ENCODE measurements around the gene SENP7. TPM values are rescaled to one million over a fixed set of nuclear protein-coding genes. Genes with fewer than 3 reads are reported as not detected.
"Not testable (repeated sequence)": the region's sequence is repeated elsewhere in the genome, so short reads cannot be mapped to it uniquely, and the experiment has no call there.

SENP7 gene
- total and polyA plus RNA-seq, 2 experiments from 2014 or later: 5.0 to 9.0 TPM

DNA sequence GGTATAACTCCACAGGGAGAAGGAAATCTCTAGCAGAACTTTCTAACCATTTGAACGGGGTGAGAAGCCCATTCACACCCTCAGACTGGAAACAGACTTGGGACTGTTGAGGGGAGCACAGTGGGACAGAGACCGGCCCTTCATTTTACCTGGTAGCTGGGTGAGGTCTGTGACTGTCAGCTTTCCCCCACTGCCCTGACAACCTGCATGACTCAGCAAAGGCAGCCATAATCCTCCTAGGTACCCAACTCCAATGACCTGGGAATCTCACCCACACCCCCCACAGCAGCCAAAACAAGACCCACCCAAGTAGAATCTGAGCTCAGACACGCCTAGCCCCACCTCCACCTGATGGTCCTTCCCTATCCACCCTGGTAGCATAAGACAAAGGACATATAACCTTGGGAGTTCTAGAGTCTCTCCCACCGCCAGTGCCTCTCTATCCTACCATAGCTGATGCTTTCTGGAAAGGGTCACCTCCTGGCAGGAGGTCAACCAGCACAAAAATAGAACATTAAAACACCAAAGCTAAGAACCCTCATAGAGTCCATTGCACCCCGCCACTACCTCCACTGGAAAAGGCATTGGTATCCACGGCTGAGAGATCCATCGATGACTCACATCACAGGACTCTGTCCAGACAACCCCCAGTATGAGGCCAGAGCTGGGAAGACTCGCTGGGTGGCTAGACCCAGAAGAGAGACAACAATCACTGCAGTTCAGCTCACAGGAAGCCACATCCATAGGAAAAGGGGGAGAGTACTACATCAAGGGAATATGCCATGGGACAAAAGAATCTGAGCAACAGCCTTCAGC is 28.0 kb downstream of the SENP7 start (continued):
- TF ChIP-seq, protein P1, sequence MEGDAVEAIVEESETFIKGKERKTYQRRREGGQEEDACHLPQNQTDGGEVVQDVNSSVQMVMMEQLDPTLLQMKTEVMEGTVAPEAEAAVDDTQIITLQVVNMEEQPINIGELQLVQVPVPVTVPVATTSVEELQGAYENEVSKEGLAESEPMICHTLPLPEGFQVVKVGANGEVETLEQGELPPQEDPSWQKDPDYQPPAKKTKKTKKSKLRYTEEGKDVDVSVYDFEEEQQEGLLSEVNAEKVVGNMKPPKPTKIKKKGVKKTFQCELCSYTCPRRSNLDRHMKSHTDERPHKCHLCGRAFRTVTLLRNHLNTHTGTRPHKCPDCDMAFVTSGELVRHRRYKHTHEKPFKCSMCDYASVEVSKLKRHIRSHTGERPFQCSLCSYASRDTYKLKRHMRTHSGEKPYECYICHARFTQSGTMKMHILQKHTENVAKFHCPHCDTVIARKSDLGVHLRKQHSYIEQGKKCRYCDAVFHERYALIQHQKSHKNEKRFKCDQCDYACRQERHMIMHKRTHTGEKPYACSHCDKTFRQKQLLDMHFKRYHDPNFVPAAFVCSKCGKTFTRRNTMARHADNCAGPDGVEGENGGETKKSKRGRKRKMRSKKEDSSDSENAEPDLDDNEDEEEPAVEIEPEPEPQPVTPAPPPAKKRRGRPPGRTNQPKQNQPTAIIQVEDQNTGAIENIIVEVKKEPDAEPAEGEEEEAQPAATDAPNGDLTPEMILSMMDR (conservative IDR thresholded peaks at IDR 0.05; ENCODE audit: low read depth in 2 of 2): no peak
- TF ChIP-seq, protein P2, sequence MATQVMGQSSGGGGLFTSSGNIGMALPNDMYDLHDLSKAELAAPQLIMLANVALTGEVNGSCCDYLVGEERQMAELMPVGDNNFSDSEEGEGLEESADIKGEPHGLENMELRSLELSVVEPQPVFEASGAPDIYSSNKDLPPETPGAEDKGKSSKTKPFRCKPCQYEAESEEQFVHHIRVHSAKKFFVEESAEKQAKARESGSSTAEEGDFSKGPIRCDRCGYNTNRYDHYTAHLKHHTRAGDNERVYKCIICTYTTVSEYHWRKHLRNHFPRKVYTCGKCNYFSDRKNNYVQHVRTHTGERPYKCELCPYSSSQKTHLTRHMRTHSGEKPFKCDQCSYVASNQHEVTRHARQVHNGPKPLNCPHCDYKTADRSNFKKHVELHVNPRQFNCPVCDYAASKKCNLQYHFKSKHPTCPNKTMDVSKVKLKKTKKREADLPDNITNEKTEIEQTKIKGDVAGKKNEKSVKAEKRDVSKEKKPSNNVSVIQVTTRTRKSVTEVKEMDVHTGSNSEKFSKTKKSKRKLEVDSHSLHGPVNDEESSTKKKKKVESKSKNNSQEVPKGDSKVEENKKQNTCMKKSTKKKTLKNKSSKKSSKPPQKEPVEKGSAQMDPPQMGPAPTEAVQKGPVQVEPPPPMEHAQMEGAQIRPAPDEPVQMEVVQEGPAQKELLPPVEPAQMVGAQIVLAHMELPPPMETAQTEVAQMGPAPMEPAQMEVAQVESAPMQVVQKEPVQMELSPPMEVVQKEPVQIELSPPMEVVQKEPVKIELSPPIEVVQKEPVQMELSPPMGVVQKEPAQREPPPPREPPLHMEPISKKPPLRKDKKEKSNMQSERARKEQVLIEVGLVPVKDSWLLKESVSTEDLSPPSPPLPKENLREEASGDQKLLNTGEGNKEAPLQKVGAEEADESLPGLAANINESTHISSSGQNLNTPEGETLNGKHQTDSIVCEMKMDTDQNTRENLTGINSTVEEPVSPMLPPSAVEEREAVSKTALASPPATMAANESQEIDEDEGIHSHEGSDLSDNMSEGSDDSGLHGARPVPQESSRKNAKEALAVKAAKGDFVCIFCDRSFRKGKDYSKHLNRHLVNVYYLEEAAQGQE (IDR thresholded peaks at IDR 0.05; ENCODE audit: unreplicated experiment): no peak

DNA sequence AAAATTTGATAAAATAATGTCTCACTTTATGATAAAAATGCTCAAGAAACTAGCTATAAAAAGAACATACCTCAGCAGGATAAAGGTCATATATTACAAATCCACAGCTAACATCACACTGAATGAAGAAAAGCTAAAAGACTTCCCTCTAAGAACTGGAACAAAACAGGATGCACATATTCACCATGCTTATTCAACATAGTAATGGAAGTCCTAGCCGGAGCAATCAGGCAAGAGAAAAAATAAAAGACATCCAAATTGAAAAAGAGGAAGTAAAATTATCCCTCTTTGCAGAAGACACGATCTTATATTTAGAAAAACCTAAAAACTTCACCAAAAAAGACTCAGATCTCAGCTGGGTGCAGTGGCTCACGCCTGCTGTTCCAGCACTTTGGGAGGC is 34.0 kb downstream of the SENP7 start:
- DNase-seq (ENCODE audit: low spot score): no peak
- no peak overlapping the region for H3K4me3 ChIP-seq
- no peaks in the 10 kb centered on the region for H3F3A ChIP-seq (replicated peaks; ENCODE audit: low read depth)
- peaks cover 5% of the 10 kb centered on the region; the same call in 1 of the 2 replicates for H3K4me1 ChIP-seq (ENCODE audit: insufficient read depth)
- no peak overlapping the region for H3K4me2 ChIP-seq
- no peak for ATAC-seq
- H3K4me3 Mint-ChIP-seq: no peak overlapping the region
- peaks cover 3% of the 10 kb centered on the region for H3K27me3 Mint-ChIP-seq (ENCODE audit: insufficient read depth, low read depth, poor library complexity)
- no peaks in the 10 kb centered on the region for H3K27me3 ChIP-seq (ENCODE audit: insufficient read depth)
- H3K9me2 ChIP-seq (ENCODE audit: insufficient read depth): no peaks in the 10 kb centered on the region
- no peak overlapping the region for H3K27ac ChIP-seq (ENCODE audit: low read depth)
- H3K36me3 Mint-ChIP-seq (ENCODE audit: low read depth): 0 out of 3 replicates have a peak, but pooled peaks cover 3% of the 10 kb centered on the region
- H4K20me1 ChIP-seq (replicated peaks; ENCODE audit: insufficient read depth): no peaks in the 10 kb centered on the region
- no peak overlapping the region for H3K27ac Mint-ChIP-seq
- TF ChIP-seq, protein P3, sequence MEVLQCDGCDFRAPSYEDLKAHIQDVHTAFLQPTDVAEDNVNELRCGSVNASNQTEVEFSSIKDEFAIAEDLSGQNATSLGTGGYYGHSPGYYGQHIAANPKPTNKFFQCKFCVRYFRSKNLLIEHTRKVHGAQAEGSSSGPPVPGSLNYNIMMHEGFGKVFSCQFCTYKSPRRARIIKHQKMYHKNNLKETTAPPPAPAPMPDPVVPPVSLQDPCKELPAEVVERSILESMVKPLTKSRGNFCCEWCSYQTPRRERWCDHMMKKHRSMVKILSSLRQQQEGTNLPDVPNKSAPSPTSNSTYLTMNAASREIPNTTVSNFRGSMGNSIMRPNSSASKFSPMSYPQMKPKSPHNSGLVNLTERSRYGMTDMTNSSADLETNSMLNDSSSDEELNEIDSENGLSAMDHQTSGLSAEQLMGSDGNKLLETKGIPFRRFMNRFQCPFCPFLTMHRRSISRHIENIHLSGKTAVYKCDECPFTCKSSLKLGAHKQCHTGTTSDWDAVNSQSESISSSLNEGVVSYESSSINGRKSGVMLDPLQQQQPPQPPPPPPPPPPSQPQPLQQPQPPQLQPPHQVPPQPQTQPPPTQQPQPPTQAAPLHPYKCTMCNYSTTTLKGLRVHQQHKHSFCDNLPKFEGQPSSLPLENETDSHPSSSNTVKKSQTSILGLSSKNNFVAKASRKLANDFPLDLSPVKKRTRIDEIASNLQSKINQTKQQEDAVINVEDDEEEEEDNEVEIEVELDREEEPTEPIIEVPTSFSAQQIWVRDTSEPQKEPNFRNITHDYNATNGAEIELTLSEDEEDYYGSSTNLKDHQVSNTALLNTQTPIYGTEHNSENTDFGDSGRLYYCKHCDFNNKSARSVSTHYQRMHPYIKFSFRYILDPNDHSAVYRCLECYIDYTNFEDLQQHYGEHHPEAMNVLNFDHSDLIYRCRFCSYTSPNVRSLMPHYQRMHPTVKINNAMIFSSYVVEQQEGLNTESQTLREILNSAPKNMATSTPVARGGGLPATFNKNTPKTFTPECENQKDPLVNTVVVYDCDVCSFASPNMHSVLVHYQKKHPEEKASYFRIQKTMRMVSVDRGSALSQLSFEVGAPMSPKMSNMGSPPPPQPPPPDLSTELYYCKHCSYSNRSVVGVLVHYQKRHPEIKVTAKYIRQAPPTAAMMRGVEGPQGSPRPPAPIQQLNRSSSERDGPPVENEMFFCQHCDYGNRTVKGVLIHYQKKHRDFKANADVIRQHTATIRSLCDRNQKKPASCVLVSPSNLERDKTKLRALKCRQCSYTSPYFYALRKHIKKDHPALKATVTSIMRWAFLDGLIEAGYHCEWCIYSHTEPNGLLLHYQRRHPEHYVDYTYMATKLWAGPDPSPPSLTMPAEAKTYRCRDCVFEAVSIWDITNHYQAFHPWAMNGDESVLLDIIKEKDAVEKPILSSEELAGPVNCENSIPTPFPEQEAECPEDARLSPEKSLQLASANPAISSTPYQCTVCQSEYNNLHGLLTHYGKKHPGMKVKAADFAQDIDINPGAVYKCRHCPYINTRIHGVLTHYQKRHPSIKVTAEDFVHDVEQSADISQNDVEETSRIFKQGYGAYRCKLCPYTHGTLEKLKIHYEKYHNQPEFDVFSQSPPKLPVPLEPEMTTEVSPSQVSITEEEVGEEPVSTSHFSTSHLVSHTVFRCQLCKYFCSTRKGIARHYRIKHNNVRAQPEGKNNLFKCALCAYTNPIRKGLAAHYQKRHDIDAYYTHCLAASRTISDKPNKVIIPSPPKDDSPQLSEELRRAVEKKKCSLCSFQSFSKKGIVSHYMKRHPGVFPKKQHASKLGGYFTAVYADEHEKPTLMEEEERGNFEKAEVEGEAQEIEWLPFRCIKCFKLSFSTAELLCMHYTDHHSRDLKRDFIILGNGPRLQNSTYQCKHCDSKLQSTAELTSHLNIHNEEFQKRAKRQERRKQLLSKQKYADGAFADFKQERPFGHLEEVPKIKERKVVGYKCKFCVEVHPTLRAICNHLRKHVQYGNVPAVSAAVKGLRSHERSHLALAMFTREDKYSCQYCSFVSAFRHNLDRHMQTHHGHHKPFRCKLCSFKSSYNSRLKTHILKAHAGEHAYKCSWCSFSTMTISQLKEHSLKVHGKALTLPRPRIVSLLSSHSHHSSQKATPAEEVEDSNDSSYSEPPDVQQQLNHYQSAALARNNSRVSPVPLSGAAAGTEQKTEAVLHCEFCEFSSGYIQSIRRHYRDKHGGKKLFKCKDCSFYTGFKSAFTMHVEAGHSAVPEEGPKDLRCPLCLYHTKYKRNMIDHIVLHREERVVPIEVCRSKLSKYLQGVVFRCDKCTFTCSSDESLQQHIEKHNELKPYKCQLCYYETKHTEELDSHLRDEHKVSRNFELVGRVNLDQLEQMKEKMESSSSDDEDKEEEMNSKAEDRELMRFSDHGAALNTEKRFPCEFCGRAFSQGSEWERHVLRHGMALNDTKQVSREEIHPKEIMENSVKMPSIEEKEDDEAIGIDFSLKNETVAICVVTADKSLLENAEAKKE (CRISPR knock-in tag; IDR thresholded peaks at IDR 0.05): no peak
- TF ChIP-seq NANOG (IDR thresholded peaks at IDR 0.05; ENCODE audit: borderline replicate concordance): no peak
- H2AFZ ChIP-seq: no peak overlapping the region
- H3K9me3 Mint-ChIP-seq: peaks cover 4% of the 10 kb centered on the region; the same call in 2 of the 3 replicates
- H3K79me2 ChIP-seq (replicated peaks; ENCODE audit: insufficient read depth): no peaks in the 10 kb centered on the region
- H3K4me1 Mint-ChIP-seq: no peaks in the 10 kb centered on the region
- no peaks in the 10 kb centered on the region for H3K36me3 ChIP-seq (ENCODE audit: insufficient read depth)

DNA sequence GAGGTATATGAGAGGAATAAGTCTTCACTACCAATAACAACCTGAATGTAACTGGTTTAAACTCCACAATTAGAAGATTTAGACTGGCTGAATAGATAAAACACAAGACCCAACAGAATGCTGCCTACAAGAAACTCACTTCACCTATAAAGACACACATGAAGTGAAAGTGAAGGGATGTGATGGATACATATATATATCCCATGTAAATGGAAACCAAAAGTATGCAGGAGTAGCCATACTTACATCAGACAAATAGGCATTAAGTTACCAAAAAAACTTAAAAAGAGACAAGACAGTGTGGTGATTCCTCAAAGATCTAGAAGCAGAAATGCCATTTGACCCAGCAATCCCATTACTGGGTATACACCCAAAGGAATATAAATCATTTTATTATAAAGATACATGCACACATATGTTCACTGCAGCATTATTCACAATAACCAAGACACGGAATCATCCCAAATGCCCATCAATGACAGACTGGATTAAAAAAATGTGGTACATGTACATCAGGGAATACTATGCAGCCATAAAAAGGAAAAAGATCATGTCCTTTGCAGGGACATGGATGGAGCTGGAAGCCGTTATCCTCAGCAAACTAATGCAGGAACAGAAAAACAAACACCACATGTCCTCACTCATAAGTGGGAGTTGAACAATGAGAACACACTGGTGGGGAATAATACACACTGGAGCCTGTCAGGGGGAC is 38.0 kb downstream of the SENP7 start:
- not testable (repeated sequence) for H3K36me3 ChIP-seq (ENCODE audit: insufficient read depth); ATAC-seq; H3K27me3 ChIP-seq (ENCODE audit: insufficient read depth); H4K20me1 ChIP-seq (replicated peaks; ENCODE audit: insufficient read depth); H3K27me3 Mint-ChIP-seq (ENCODE audit: insufficient read depth, low read depth, poor library complexity); H3K79me2 ChIP-seq (replicated peaks; ENCODE audit: insufficient read depth); DNase-seq (ENCODE audit: low spot score); H3K36me3 Mint-ChIP-seq (ENCODE audit: low read depth); H3K4me1 Mint-ChIP-seq; H3K4me2 ChIP-seq; H3K9me2 ChIP-seq (ENCODE audit: insufficient read depth); H3K4me1 ChIP-seq (ENCODE audit: insufficient read depth); H3K27ac ChIP-seq (ENCODE audit: low read depth); H2AFZ ChIP-seq; H3F3A ChIP-seq (replicated peaks; ENCODE audit: low read depth); H3K4me3 Mint-ChIP-seq; H3K4me3 ChIP-seq; H3K27ac Mint-ChIP-seq
- H3K9me3 Mint-ChIP-seq: peaks cover 14% of the 10 kb centered on the region; the same call in 2 of the 3 replicates
